OCI-LY1 (cell line): Measurements from ENCODE around the gene TAF6.

Experiments
- H2AFZ ChIP-seq: fragments of 200-600 bp; sonication (generic), shearing (Covaris generic); 2 replicates; pipeline ENCODE4 v1.6.0; 2014; ENCODE audit warnings: antibody characterized with exemption, mild to moderate bottlenecking, low read length
- H3F3A ChIP-seq: fragments of 200-600 bp; sonication (generic), shearing (Covaris generic); 2 replicates; pipeline ENCODE4 v1.6.0; 2014; ENCODE audit warnings: mild to moderate bottlenecking, antibody characterized with exemption, low read length, moderate library complexity; ENCODE audit not compliant: insufficient read depth
- H3K27ac ChIP-seq: fragments of 200-600 bp; sonication (generic); 2 replicates; pipeline ENCODE4 v1.5.1; 2014; ENCODE audit warnings: low read length, mixed run types, mild to moderate bottlenecking, low read depth; ENCODE audit not compliant: poor library complexity, severe bottlenecking
- H3K27me3 ChIP-seq: fragments of 200-600 bp; sonication (generic); 2 replicates; pipeline ENCODE4 v1.6.0; 2014; ENCODE audit warnings: antibody characterized with exemption, mild to moderate bottlenecking, low read length, moderate library complexity; ENCODE audit not compliant: insufficient read depth
- H3K36me3 ChIP-seq: fragments of 200-600 bp; sonication (generic); 2 replicates; pipeline ENCODE4 v1.6.1; 2014; ENCODE audit warnings: mild to moderate bottlenecking, antibody characterized with exemption, low read length, moderate library complexity, mixed read lengths; ENCODE audit not compliant: insufficient read depth
- H3K4me1 ChIP-seq: fragments of 200-600 bp; sonication (generic); 2 replicates; pipeline ENCODE4 v1.5.1; 2014; ENCODE audit warnings: mild to moderate bottlenecking, low read length, moderate library complexity; ENCODE audit not compliant: insufficient read depth, severe bottlenecking
- H3K4me2 ChIP-seq: fragments of 200-600 bp; sonication (generic), shearing (Covaris generic); 2 replicates; pipeline ENCODE4 v1.6.1; 2014; ENCODE audit warnings: low read length
- H3K4me3 ChIP-seq: fragments of 200-600 bp; sonication (generic); 2 replicates; pipeline ENCODE4 v1.5.1; 2014; ENCODE audit warnings: low read length, low read depth, mild to moderate bottlenecking, mixed read lengths; ENCODE audit not compliant: poor library complexity, severe bottlenecking
- H3K79me2 ChIP-seq: fragments of 200-600 bp; shearing (Covaris generic); 2 replicates; pipeline ENCODE4 v1.6.1; 2016; ENCODE audit warnings: mixed run types, low read length, mixed read lengths; ENCODE audit not compliant: insufficient read depth
- H3K9ac ChIP-seq: fragments of 200-600 bp; sonication (generic), shearing (Covaris generic); 2 replicates; pipeline ENCODE4 v1.6.1; 2014; ENCODE audit warnings: mild to moderate bottlenecking, low read length, mixed read lengths
- H3K9me2 ChIP-seq: fragments of 200-600 bp; sonication (generic), shearing (Covaris generic); 2 replicates; pipeline ENCODE4 v1.6.1; 2014; ENCODE audit warnings: low read depth, mild to moderate bottlenecking, low read length, mixed read lengths
- H3K9me3 ChIP-seq: fragments of 200-600 bp; shearing (Covaris generic); 2 replicates; pipeline ENCODE4 v1.6.1; 2014; ENCODE audit warnings: low read length, mixed read lengths
- H4K20me1 ChIP-seq: fragments of 200-600 bp; sonication (generic), shearing (Covaris generic); 2 replicates; pipeline ENCODE4 v1.6.0; 2016; ENCODE audit warnings: mild to moderate bottlenecking, low read length; ENCODE audit not compliant: insufficient read depth
- EZH2 ChIP-seq: fragments of 200-600 bp; sonication (generic), shearing (Covaris generic); IDR thresholded peaks from 2 replicates; pipeline ENCODE4 v1.8.0; 2017; ENCODE audit warnings: borderline replicate concordance, mixed run types, mild to moderate bottlenecking, antibody characterized with exemption, low read length, moderate library complexity, mixed read lengths
- TF ChIP-seq, protein P1 (sequence below): fragments of 200-600 bp; sonication (generic), shearing (Covaris generic); IDR thresholded peaks from 2 replicates; pipeline ENCODE4 v1.5.1; 2017; ENCODE audit warnings: mild to moderate bottlenecking, antibody characterized with exemption, low read length, moderate library complexity, mixed read lengths

TAF6 gene

DNA sequence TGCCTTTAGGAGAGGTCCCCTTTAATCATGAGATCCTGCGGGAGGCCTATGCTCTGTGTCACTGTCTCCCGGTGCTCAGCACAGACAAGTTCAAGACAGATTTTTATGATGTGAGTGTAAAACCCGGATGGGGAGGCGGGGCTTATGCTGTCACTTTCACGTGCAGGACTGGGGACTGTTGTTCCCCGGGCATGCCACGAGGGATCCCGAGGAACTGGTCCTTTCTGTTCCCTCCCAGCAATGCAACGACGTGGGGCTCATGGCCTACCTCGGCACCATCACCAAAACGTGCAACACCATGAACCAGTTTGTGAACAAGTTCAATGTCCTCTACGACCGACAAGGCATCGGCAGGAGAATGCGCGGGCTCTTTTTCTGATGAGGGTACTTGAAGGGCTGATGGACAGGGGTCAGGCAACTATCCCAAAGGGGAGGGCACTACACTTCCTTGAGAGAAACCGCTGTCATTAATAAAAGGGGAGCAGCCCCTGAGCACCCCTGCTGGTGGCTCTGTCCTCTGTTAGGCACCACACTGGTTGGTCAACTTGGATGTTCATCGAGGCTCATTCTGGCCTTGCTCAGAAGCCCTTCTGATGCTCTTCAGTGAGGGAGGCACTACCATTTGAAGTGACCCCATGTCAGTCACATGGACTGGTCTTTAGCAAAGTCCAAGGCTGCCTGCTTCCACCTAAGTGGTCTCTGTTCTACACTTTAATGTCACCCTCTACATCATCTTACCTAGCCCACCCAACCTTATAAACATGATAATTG is 27.6 kb downstream of the TAF6 start:
- H2AFZ ChIP-seq: no peak overlapping the region
- peaks cover 22% of the 10 kb centered on the region for H3K4me1 ChIP-seq
- TF ChIP-seq, protein P1, sequence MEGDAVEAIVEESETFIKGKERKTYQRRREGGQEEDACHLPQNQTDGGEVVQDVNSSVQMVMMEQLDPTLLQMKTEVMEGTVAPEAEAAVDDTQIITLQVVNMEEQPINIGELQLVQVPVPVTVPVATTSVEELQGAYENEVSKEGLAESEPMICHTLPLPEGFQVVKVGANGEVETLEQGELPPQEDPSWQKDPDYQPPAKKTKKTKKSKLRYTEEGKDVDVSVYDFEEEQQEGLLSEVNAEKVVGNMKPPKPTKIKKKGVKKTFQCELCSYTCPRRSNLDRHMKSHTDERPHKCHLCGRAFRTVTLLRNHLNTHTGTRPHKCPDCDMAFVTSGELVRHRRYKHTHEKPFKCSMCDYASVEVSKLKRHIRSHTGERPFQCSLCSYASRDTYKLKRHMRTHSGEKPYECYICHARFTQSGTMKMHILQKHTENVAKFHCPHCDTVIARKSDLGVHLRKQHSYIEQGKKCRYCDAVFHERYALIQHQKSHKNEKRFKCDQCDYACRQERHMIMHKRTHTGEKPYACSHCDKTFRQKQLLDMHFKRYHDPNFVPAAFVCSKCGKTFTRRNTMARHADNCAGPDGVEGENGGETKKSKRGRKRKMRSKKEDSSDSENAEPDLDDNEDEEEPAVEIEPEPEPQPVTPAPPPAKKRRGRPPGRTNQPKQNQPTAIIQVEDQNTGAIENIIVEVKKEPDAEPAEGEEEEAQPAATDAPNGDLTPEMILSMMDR: peak; percentile 27; the same call in 1 of the 2 replicates
- TF ChIP-seq EZH2: no peak
- H4K20me1 ChIP-seq: no peaks in the 10 kb centered on the region
- H3K9me2 ChIP-seq: no peaks in the 10 kb centered on the region
- H3K9me3 ChIP-seq: no peaks in the 10 kb centered on the region
- no peak overlapping the region for H3K4me3 ChIP-seq
- H3K9ac ChIP-seq: no peak overlapping the region
- no peak overlapping the region for H3K4me2 ChIP-seq
- peaks cover 65% of the 10 kb centered on the region for H3K36me3 ChIP-seq
- no peaks in the 10 kb centered on the region for H3K27me3 ChIP-seq
- H3F3A ChIP-seq: peaks cover 28% of the 10 kb centered on the region
- peak overlapping the region; percentile 40 for H3K27ac ChIP-seq
- H3K79me2 ChIP-seq: no peaks in the 10 kb centered on the region

DNA sequence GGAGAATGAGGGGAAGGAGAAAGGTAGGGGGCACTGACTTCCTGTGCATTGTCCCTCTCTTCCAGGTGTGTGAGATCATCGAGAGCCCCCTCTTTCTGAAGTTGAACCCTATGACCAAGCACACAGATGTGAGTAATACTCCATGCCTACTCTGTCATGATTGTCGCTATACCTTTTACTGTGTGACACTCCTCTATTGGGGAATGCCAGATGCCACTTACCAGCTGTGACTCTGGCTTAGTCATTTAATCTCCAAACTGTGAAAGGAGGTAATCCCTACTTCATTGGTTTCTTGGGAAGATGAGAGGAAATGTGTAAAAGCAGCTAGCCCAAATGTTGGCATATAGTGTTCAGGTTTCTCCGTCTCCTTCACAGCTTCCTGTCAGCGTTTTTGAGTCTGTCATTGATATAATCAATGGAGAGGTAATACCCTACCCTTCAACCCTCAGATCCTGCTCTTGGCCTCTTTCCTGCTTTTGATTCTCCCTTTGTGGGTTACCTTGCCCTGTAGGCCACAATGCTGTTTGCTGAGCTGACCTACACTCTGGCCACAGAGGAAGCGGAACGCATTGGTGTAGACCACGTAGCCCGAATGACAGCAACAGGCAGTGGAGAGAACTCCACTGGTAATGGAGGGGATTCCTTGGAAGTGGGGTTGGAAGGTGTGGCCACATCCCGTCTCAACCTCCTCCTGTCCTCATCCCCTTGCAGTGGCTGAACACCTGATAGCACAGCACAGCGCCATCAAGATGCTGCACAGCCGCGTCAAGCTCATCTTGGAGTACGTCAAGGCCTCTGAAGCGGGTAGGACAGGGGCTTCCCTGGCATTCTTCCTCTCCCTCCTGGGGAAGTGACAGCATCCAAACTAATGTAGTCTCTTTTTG is 28.4 kb downstream of the TAF6 start:
- peaks cover 28% of the 10 kb centered on the region for H3F3A ChIP-seq
- H2AFZ ChIP-seq: no peak overlapping the region
- H3K4me1 ChIP-seq: peaks cover 22% of the 10 kb centered on the region
- H3K9ac ChIP-seq: no peak overlapping the region
- H3K27me3 ChIP-seq: no peaks in the 10 kb centered on the region
- H3K36me3 ChIP-seq: peaks cover 56% of the 10 kb centered on the region
- no peak overlapping the region for H3K4me3 ChIP-seq
- no peaks in the 10 kb centered on the region for H3K9me3 ChIP-seq
- no peaks in the 10 kb centered on the region for H3K9me2 ChIP-seq
- H4K20me1 ChIP-seq: no peaks in the 10 kb centered on the region
- H3K27ac ChIP-seq: peak overlapping the region; percentile 40
- TF ChIP-seq, protein P1: no peak
- H3K79me2 ChIP-seq: no peaks in the 10 kb centered on the region
- H3K4me2 ChIP-seq: peak overlapping the region; percentile 0; the same call in 1 of the 2 replicates

DNA sequence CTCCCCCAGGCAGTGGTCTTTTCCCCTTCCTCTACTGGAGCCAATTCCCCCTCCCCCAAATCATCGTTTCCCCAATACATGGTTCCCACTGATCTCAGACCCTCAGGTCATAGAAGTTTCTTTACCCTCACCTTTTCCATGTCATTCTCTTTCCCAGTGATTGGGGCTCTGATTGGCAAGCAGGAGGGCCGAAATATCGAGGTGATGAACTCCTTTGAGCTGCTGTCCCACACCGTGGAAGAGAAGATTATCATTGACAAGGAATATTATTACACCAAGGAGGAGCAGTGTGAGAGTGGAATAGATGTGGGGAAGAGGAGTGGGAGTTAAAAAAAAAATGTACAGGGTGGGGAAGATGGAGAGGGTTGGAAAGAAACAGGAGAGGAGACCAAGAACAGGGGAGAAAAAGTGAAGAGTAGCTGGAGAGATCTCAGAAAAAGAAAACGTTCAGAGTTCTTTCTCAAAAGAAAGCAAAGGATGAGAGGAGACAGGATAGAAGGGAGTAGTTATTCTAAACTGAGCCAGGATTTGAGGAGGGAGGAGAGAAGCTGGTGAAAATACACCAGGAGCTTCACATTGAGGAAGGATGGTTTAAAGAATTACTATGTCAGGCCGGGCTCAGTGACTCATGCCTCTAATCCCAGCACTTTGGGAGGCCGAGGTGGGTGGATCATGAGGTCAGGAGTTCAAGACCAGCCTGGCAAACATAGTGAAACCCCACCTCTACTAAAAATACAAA is 29.5 kb downstream of the TAF6 start:
- H4K20me1 ChIP-seq: no peaks in the 10 kb centered on the region
- peaks cover 26% of the 10 kb centered on the region for H3F3A ChIP-seq
- peaks cover 45% of the 10 kb centered on the region for H3K36me3 ChIP-seq
- no peaks in the 10 kb centered on the region for H3K79me2 ChIP-seq
- no peak overlapping the region for H2AFZ ChIP-seq
- no peaks in the 10 kb centered on the region for H3K27me3 ChIP-seq
- H3K9me2 ChIP-seq: no peaks in the 10 kb centered on the region
- peak overlapping the region; percentile 92 for H3K4me2 ChIP-seq
- peak overlapping the region; percentile 65 for H3K27ac ChIP-seq
- H3K9ac ChIP-seq: peak overlapping the region; percentile 88
- peaks cover 22% of the 10 kb centered on the region for H3K4me1 ChIP-seq
- H3K9me3 ChIP-seq: no peaks in the 10 kb centered on the region
- peak overlapping the region; percentile 76 for H3K4me3 ChIP-seq
- no peak for TF ChIP-seq EZH2
- TF ChIP-seq, protein P1: no peak
